ENCODE data around the gene VANGL2. TPM values are rescaled to one million over a fixed set of nuclear protein-coding genes. Genes with fewer than 3 reads are reported as not detected.

Gene VANGL2
- total RNA-seq, 1 donor from 2014 or later: 17.0 TPM

DNA sequence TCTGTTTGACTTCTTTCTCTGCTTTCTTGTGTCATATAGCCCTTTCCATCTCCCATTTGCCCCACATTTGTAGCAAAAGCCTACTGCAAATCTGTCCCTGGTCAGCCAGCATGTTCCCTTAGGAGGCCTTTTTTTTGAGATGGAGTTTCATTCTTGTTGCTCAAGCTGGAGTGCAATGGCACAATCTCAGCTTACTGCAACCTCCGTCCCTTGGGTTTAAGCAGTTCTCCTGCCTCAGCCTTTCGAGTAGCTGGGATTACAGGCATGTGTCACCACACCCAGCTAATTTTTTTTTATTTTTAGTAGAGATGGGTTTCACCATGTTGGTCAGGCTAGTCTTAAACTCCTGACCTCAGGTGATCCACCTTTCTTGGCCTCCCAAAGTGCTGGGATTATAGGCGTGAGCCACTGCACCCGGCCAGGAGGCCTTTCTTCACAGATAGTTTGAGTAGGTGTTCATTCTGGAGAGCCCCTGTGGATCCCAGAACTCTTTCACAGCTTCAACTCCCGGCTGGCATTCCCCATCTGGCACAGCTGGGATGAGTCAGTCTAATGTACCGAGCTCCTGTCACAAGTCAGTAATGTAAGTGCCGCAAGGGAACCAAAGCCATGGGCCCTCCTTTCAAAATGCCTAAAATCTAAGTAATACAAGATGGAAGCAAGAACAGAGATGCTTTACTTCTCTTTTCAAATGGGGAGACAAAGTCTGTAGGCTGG lies 42.9 kb upstream of the VANGL2 start:
- Histone ChIP-seq H3K27me3 (ENCODE audit: control insufficient read depth, insufficient read depth, low read length) (no peaks in the 10 kb centered on the region), H3K4me3 (ENCODE audit: low read depth, low read length) (no peak overlapping the region), H3K36me3 (ENCODE audit: control insufficient read depth, insufficient read depth, low read length) (peaks cover 7% of the 10 kb centered on the region)
- DNase-seq (ENCODE audit: low read depth): no peak
- TF ChIP-seq, protein P1, sequence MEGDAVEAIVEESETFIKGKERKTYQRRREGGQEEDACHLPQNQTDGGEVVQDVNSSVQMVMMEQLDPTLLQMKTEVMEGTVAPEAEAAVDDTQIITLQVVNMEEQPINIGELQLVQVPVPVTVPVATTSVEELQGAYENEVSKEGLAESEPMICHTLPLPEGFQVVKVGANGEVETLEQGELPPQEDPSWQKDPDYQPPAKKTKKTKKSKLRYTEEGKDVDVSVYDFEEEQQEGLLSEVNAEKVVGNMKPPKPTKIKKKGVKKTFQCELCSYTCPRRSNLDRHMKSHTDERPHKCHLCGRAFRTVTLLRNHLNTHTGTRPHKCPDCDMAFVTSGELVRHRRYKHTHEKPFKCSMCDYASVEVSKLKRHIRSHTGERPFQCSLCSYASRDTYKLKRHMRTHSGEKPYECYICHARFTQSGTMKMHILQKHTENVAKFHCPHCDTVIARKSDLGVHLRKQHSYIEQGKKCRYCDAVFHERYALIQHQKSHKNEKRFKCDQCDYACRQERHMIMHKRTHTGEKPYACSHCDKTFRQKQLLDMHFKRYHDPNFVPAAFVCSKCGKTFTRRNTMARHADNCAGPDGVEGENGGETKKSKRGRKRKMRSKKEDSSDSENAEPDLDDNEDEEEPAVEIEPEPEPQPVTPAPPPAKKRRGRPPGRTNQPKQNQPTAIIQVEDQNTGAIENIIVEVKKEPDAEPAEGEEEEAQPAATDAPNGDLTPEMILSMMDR (IDR thresholded peaks at IDR 0.05; ENCODE audit: insufficient read depth, low read length, poor library complexity, severe bottlenecking): no peak

DNA sequence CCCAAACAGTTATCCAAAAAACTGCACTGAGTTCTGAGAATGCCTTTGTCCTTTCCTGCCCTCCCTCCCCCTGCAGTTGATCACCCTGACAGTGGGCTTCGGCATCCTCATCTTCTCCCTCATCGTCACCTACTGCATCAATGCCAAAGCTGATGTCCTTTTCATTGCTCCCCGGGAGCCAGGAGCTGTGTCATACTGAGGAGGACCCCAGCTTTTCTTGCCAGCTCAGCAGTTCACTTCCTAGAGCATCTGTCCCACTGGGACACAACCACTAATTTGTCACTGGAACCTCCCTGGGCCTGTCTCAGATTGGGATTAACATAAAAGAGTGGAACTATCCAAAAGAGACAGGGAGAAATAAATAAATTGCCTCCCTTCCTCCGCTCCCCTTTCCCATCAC lies 42.3 kb upstream of the VANGL2 start:
- H3K36me3 ChIP-seq (ENCODE audit: control insufficient read depth, insufficient read depth, low read length): peaks cover 5% of the 10 kb centered on the region
- no peak for DNase-seq (ENCODE audit: low read depth)
- H3K27me3 ChIP-seq (ENCODE audit: control insufficient read depth, insufficient read depth, low read length): no peaks in the 10 kb centered on the region
- TF ChIP-seq, protein P1 (IDR thresholded peaks at IDR 0.05; ENCODE audit: insufficient read depth, low read length, poor library complexity, severe bottlenecking): no peak
- H3K4me3 ChIP-seq (ENCODE audit: low read depth, low read length): no peak overlapping the region

DNA sequence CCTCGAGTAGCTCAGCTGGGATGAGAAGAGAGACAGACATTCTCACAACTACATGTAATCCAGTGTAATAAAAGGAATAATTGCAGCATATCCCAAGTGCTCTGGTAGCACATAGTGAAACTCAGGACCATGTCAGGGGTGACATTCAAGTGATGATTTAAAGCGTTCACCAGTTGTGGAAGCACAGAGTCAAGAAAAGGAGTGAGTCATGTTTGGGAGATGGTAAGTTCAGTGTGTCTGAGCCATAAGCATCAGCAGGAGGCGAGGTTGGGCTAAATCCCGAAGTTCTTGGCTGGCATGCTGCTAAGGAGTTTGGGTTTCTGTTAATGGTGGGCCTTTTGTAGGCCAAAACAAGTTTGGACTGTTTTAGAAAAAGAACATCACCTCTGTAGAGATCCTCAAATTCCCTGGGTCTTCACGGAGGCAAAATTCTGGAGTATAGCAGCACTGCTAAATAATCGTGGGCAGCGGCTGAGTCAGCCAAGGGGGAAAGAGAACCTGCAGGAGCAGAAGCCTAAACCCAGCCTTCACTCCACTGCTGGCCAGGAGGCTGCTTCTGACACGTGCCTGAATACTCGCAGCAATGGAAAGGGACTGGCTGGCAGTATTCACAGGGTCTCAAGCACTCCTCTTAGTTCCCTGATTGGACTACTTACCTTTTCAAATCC lies 40.7 kb upstream of the VANGL2 start:
- TF ChIP-seq, protein P1 (IDR thresholded peaks at IDR 0.05; ENCODE audit: insufficient read depth, low read length, poor library complexity, severe bottlenecking): no peak
- DNase-seq (ENCODE audit: low read depth): no peak
- H3K27me3 ChIP-seq (ENCODE audit: control insufficient read depth, insufficient read depth, low read length): no peaks in the 10 kb centered on the region
- H3K36me3 ChIP-seq (ENCODE audit: control insufficient read depth, insufficient read depth, low read length): no peaks in the 10 kb centered on the region
- no peak overlapping the region for H3K4me3 ChIP-seq (ENCODE audit: low read depth, low read length)

DNA sequence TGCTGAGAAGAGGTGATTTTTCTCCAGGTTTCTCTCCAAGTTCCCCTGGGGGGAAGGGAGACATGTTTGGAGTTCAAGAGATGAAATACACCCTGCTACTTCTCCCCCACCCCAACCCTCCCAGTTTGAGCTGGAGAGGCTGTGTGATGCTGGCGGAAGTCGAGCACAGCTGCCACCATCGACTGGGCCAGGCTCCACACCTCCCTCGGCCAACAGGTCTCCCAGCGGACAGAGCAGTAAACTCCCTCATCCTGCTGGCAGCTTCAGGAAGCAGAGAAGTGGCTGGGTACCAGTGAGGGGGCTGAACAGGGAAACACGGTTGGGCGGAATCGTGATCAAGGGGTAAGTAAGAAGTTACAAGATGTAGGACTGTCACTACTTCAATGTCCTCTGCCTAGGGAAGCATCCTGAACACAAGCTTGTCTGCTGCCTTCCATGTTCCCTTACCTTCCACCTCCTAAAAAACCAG lies 40.1 kb upstream of the VANGL2 start:
- TF ChIP-seq, protein P1 (IDR thresholded peaks at IDR 0.05; ENCODE audit: insufficient read depth, low read length, poor library complexity, severe bottlenecking): no peak
- no peak for DNase-seq (ENCODE audit: low read depth)
- Histone ChIP-seq H3K36me3 (ENCODE audit: control insufficient read depth, insufficient read depth, low read length) (no peaks in the 10 kb centered on the region), H3K27me3 (ENCODE audit: control insufficient read depth, insufficient read depth, low read length) (no peaks in the 10 kb centered on the region), H3K4me3 (ENCODE audit: low read depth, low read length) (no peak overlapping the region)

DNA sequence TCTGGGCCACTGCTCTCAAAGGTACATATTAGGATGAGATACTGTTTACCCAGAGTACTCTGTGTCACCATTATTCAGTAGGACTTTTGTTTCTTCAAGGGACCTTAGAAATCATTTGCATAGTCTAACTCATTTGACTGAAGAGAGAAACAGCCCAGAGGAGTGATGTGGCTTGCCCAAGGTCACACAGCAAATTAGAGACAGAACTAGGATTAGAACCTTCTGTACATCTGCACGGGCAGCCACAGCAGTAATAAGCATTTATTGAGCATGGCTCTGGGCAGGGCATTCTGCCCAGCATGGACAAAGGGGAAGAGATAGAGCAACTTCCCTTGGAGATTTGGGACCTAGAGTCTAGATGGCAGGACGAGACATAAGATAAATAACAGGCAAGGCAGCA lies 39.2 kb upstream of the VANGL2 start:
- TF ChIP-seq, protein P1 (IDR thresholded peaks at IDR 0.05; ENCODE audit: insufficient read depth, low read length, poor library complexity, severe bottlenecking): no peak
- Histone ChIP-seq H3K36me3 (ENCODE audit: control insufficient read depth, insufficient read depth, low read length) (no peaks in the 10 kb centered on the region), H3K4me3 (ENCODE audit: low read depth, low read length) (no peak overlapping the region), H3K27me3 (ENCODE audit: control insufficient read depth, insufficient read depth, low read length) (no peaks in the 10 kb centered on the region)
- DNase-seq (ENCODE audit: low read depth): no peak

Measured in kidney epithelial cell (primary cell).